ENCODE data around the gene SLC37A2. TPM values are rescaled to one million over a fixed set of nuclear protein-coding genes. Genes with fewer than 3 reads are reported as not detected.

Gene SLC37A2
- total RNA-seq, 1 experiment from 2014 or later, result 10.2 TPM

DNA sequence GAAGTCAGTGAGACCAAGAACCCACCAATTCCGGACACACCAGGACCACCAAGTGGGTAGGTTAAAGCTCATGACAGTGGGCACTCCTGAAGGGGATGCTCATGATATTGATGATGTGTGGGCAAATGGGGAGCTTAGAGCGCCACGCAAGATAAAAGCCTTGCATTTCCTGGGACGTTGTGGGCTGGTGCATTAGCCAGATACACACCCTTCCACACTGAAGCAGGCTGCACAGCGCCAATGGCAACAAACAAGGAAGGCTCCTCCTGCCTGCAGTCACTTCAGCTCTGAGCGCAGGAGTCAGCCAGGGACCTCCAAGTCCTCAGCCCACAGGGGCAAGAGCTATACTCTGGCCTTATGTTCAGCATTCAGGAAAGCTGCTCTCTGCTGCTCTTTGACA lies 27.7 kb downstream of the SLC37A2 start:
- Histone ChIP-seq H3F3A (ENCODE audit: low read length, unreplicated experiment) (no peaks in the 10 kb centered on the region), H3K4me1 (ENCODE audit: insufficient read depth, low read length) (peaks cover 8% of the 10 kb centered on the region; the same call in 1 of the 2 replicates), H3K4me3 (ENCODE audit: low read length) (no peak overlapping the region), H3K27ac (ENCODE audit: low read length) (no peak overlapping the region), H3K9ac (ENCODE audit: low read length) (no peak overlapping the region), H3K9me3 (ENCODE audit: low read length) (no peaks in the 10 kb centered on the region), H3K27me3 (ENCODE audit: low read length) (no peaks in the 10 kb centered on the region), H3K79me2 (ENCODE audit: low read length) (no peaks in the 10 kb centered on the region), H3K4me2 (ENCODE audit: low read length) (no peak overlapping the region), H4K20me1 (ENCODE audit: low read length) (no peaks in the 10 kb centered on the region), H3K9me2 (replicated peaks; ENCODE audit: low read length) (no peaks in the 10 kb centered on the region), H3K36me3 (ENCODE audit: low read depth, low read length) (no peaks in the 10 kb centered on the region; the same call in 1 of the 2 replicates), H2AFZ (ENCODE audit: low read length) (no peak overlapping the region)
- peak; percentile 8; the same call in 1 of the 2 replicates for ATAC-seq
- no peak for DNase-seq
- BruUV-seq (replicated peaks), result no TSS peak
- intact Hi-C loops (cut with micrococcal nuclease), result loop anchor here (1.0 kb wide), 4 partner anchors 50 to 258 kb away; no protein-coding TSS in a partner anchor
- TF ChIP-seq CTCF (conservative IDR thresholded peaks at IDR 0.05; ENCODE audit: low read depth, low read length) (no peak), EZH2phosphoT487 (IDR thresholded peaks at IDR 0.05; ENCODE audit: borderline replicate concordance, low read length) (no peak), EZH2 (IDR thresholded peaks at IDR 0.05; ENCODE audit: low read length, unreplicated experiment) (no peak)
- CTCF ChIA-PET, result interaction anchor here (0.5 to 1.2 kb wide), 8 partner anchors 20 to 315 kb away, joined by 3 to 10 read pairs (median 4); partner anchors contain the start of gene TMEM218
- POLR2A ChIA-PET (ENCODE audit: unreplicated experiment), result interaction anchor here (0.7 to 1.1 kb wide), 2 partner anchors 21 to 30 kb away, joined by 3 to 5 read pairs; no protein-coding TSS in a partner anchor

DNA sequence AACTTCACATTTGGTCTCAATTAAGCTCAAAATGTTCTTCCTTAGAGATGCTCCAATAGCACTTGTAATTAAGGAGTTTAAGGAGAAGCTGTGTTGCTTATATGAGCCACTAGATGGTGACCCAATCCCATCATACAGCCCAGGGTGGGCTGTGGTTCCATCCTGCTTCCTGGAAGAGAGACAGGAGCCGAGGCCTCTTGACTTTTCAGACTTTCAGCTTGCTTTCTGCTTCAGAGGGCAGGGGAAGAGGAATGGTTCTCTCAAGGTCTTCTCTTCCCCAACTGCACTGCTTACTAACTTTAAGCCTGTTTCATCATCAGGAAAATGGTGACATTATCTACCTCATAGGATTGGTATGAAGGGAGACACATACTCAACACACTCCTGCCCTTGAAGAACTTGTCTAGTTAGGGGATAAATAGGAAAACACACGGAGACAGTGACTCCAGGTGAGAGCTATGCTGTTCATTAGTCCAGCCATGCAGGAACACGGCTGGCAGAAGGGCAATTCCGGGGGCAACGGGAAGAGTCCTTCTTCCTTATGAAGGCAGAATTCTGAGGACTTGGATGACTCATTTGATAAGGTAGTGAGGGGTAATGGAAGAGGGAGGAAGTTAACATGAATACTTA lies 28.3 kb downstream of the SLC37A2 start:
- H3K4me3 ChIP-seq (ENCODE audit: low read length), result no peak overlapping the region
- no peaks in the 10 kb centered on the region for H3K79me2 ChIP-seq (ENCODE audit: low read length)
- H3K9ac ChIP-seq (ENCODE audit: low read length), result no peak overlapping the region
- no peak overlapping the region for H3K27ac ChIP-seq (ENCODE audit: low read length)
- no TSS peak for BruUV-seq (replicated peaks)
- intact Hi-C loops (cut with micrococcal nuclease), result loop anchor here (1.0 kb wide), 4 partner anchors 50 to 258 kb away; no protein-coding TSS in a partner anchor
- CTCF ChIA-PET, result interaction anchor here (0.5 to 1.2 kb wide), 9 partner anchors 8 to 314 kb away, joined by 3 to 10 read pairs (median 3); partner anchors contain the start of gene TMEM218
- H3F3A ChIP-seq (ENCODE audit: low read length, unreplicated experiment), result no peaks in the 10 kb centered on the region
- peak; percentile 89 for TF ChIP-seq CTCF (conservative IDR thresholded peaks at IDR 0.05; ENCODE audit: low read depth, low read length)
- no peak for TF ChIP-seq EZH2phosphoT487 (IDR thresholded peaks at IDR 0.05; ENCODE audit: borderline replicate concordance, low read length)
- no peak for TF ChIP-seq EZH2 (IDR thresholded peaks at IDR 0.05; ENCODE audit: low read length, unreplicated experiment)
- no peaks in the 10 kb centered on the region; the same call in 1 of the 2 replicates for H3K36me3 ChIP-seq (ENCODE audit: low read depth, low read length)
- H3K4me2 ChIP-seq (ENCODE audit: low read length), result 0 out of 2 replicates have a peak overlapping the region, but pooled peaks have one; percentile 3
- no peaks in the 10 kb centered on the region for H3K9me3 ChIP-seq (ENCODE audit: low read length)
- DNase-seq (peak; percentile 62), ATAC-seq (peak; percentile 82)
- H2AFZ ChIP-seq (ENCODE audit: low read length), result no peak overlapping the region
- no peaks in the 10 kb centered on the region for H3K27me3 ChIP-seq (ENCODE audit: low read length)
- no peaks in the 10 kb centered on the region for H3K9me2 ChIP-seq (replicated peaks; ENCODE audit: low read length)
- peaks cover 8% of the 10 kb centered on the region; the same call in 1 of the 2 replicates for H3K4me1 ChIP-seq (ENCODE audit: insufficient read depth, low read length)
- H4K20me1 ChIP-seq (ENCODE audit: low read length), result no peaks in the 10 kb centered on the region
- POLR2A ChIA-PET (ENCODE audit: unreplicated experiment), result interaction anchor here (0.7 to 1.1 kb wide), 2 partner anchors 20 to 30 kb away, joined by 3 to 5 read pairs; no protein-coding TSS in a partner anchor

Measured in PC-3 (cell line).